ENCODE results near the gene DCTN3.

DNA sequence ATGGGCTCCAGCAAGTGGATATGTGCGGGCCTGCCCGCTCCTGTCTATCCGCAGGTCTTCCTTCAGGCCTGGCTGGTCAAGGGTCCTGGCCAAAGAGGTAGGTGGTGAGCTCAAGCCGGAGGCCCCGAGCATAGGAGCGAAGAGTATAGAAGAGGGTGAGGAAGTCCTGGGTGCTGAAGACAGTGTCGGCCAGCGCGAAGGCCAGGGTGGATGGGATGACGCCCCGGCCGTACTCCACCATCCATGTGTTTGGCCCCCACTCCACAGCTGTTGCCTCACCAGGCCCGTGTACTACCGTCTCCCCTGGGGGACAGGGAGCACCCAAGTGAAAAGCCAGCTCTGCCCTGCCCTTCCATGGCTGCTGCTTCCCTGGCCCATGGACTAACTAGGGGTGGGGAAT, 15.3 kb upstream of the DCTN3 start:
- TF ChIP-seq EZH2phosphoT487 (IDR thresholded peaks at IDR 0.05; ENCODE audit: unreplicated experiment) (no peak), POLR2AphosphoS5 (IDR thresholded peaks at IDR 0.05; ENCODE audit: low read depth) (no peak), EZH2 (IDR thresholded peaks at IDR 0.05; ENCODE audit: low read depth, unreplicated experiment) (no peak), CREB1 (CRISPR knock-in tag; IDR thresholded peaks at IDR 0.05; ENCODE audit: low read depth) (no peak), JUNB (IDR thresholded peaks at IDR 0.05; ENCODE audit: unreplicated experiment) (no peak), ZNF331 (CRISPR knock-in tag; IDR thresholded peaks at IDR 0.05; ENCODE audit: low read depth) (no peak), STAT1 (IDR thresholded peaks at IDR 0.05; ENCODE audit: unreplicated experiment) (no peak), ZNF114 (CRISPR knock-in tag; IDR thresholded peaks at IDR 0.05) (no peak), NANOG (IDR thresholded peaks at IDR 0.05; ENCODE audit: borderline replicate concordance) (no peak)
- TF ChIP-seq, protein P1, sequence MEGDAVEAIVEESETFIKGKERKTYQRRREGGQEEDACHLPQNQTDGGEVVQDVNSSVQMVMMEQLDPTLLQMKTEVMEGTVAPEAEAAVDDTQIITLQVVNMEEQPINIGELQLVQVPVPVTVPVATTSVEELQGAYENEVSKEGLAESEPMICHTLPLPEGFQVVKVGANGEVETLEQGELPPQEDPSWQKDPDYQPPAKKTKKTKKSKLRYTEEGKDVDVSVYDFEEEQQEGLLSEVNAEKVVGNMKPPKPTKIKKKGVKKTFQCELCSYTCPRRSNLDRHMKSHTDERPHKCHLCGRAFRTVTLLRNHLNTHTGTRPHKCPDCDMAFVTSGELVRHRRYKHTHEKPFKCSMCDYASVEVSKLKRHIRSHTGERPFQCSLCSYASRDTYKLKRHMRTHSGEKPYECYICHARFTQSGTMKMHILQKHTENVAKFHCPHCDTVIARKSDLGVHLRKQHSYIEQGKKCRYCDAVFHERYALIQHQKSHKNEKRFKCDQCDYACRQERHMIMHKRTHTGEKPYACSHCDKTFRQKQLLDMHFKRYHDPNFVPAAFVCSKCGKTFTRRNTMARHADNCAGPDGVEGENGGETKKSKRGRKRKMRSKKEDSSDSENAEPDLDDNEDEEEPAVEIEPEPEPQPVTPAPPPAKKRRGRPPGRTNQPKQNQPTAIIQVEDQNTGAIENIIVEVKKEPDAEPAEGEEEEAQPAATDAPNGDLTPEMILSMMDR (conservative IDR thresholded peaks at IDR 0.05; ENCODE audit: low read depth in 2 of 2): no peak
- TF ChIP-seq, protein P2, sequence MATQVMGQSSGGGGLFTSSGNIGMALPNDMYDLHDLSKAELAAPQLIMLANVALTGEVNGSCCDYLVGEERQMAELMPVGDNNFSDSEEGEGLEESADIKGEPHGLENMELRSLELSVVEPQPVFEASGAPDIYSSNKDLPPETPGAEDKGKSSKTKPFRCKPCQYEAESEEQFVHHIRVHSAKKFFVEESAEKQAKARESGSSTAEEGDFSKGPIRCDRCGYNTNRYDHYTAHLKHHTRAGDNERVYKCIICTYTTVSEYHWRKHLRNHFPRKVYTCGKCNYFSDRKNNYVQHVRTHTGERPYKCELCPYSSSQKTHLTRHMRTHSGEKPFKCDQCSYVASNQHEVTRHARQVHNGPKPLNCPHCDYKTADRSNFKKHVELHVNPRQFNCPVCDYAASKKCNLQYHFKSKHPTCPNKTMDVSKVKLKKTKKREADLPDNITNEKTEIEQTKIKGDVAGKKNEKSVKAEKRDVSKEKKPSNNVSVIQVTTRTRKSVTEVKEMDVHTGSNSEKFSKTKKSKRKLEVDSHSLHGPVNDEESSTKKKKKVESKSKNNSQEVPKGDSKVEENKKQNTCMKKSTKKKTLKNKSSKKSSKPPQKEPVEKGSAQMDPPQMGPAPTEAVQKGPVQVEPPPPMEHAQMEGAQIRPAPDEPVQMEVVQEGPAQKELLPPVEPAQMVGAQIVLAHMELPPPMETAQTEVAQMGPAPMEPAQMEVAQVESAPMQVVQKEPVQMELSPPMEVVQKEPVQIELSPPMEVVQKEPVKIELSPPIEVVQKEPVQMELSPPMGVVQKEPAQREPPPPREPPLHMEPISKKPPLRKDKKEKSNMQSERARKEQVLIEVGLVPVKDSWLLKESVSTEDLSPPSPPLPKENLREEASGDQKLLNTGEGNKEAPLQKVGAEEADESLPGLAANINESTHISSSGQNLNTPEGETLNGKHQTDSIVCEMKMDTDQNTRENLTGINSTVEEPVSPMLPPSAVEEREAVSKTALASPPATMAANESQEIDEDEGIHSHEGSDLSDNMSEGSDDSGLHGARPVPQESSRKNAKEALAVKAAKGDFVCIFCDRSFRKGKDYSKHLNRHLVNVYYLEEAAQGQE (IDR thresholded peaks at IDR 0.05; ENCODE audit: unreplicated experiment): no peak
- TF ChIP-seq, protein P3, sequence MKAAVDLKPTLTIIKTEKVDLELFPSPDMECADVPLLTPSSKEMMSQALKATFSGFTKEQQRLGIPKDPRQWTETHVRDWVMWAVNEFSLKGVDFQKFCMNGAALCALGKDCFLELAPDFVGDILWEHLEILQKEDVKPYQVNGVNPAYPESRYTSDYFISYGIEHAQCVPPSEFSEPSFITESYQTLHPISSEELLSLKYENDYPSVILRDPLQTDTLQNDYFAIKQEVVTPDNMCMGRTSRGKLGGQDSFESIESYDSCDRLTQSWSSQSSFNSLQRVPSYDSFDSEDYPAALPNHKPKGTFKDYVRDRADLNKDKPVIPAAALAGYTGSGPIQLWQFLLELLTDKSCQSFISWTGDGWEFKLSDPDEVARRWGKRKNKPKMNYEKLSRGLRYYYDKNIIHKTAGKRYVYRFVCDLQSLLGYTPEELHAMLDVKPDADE (IDR thresholded peaks at IDR 0.05): no peak
- TF ChIP-seq, protein P4, sequence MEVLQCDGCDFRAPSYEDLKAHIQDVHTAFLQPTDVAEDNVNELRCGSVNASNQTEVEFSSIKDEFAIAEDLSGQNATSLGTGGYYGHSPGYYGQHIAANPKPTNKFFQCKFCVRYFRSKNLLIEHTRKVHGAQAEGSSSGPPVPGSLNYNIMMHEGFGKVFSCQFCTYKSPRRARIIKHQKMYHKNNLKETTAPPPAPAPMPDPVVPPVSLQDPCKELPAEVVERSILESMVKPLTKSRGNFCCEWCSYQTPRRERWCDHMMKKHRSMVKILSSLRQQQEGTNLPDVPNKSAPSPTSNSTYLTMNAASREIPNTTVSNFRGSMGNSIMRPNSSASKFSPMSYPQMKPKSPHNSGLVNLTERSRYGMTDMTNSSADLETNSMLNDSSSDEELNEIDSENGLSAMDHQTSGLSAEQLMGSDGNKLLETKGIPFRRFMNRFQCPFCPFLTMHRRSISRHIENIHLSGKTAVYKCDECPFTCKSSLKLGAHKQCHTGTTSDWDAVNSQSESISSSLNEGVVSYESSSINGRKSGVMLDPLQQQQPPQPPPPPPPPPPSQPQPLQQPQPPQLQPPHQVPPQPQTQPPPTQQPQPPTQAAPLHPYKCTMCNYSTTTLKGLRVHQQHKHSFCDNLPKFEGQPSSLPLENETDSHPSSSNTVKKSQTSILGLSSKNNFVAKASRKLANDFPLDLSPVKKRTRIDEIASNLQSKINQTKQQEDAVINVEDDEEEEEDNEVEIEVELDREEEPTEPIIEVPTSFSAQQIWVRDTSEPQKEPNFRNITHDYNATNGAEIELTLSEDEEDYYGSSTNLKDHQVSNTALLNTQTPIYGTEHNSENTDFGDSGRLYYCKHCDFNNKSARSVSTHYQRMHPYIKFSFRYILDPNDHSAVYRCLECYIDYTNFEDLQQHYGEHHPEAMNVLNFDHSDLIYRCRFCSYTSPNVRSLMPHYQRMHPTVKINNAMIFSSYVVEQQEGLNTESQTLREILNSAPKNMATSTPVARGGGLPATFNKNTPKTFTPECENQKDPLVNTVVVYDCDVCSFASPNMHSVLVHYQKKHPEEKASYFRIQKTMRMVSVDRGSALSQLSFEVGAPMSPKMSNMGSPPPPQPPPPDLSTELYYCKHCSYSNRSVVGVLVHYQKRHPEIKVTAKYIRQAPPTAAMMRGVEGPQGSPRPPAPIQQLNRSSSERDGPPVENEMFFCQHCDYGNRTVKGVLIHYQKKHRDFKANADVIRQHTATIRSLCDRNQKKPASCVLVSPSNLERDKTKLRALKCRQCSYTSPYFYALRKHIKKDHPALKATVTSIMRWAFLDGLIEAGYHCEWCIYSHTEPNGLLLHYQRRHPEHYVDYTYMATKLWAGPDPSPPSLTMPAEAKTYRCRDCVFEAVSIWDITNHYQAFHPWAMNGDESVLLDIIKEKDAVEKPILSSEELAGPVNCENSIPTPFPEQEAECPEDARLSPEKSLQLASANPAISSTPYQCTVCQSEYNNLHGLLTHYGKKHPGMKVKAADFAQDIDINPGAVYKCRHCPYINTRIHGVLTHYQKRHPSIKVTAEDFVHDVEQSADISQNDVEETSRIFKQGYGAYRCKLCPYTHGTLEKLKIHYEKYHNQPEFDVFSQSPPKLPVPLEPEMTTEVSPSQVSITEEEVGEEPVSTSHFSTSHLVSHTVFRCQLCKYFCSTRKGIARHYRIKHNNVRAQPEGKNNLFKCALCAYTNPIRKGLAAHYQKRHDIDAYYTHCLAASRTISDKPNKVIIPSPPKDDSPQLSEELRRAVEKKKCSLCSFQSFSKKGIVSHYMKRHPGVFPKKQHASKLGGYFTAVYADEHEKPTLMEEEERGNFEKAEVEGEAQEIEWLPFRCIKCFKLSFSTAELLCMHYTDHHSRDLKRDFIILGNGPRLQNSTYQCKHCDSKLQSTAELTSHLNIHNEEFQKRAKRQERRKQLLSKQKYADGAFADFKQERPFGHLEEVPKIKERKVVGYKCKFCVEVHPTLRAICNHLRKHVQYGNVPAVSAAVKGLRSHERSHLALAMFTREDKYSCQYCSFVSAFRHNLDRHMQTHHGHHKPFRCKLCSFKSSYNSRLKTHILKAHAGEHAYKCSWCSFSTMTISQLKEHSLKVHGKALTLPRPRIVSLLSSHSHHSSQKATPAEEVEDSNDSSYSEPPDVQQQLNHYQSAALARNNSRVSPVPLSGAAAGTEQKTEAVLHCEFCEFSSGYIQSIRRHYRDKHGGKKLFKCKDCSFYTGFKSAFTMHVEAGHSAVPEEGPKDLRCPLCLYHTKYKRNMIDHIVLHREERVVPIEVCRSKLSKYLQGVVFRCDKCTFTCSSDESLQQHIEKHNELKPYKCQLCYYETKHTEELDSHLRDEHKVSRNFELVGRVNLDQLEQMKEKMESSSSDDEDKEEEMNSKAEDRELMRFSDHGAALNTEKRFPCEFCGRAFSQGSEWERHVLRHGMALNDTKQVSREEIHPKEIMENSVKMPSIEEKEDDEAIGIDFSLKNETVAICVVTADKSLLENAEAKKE (CRISPR knock-in tag; IDR thresholded peaks at IDR 0.05): no peak

All from GM23338 (cell line).